ENCODE results near the gene MEGF11. TPM values are rescaled to one million over a fixed set of nuclear protein-coding genes. Genes with fewer than 3 reads are reported as not detected.

The MEGF11 gene
- total RNA-seq, 1 donor from 2014 or later: 0.06 TPM

- Histone ChIP-seq H3K4me3 (no peak overlapping the region), H3K27ac (no peak overlapping the region), H3K9ac (no peak overlapping the region), H3K79me2 (ENCODE audit: low read depth) (no peaks in the 10 kb centered on the region), H3F3A (ENCODE audit: low read depth) (no peaks in the 10 kb centered on the region), H2AFZ (replicated peaks) (no peak overlapping the region), H3K36me3 (no peaks in the 10 kb centered on the region), H3K27me3 (no peaks in the 10 kb centered on the region), H4K20me1 (ENCODE audit: low read depth) (no peaks in the 10 kb centered on the region), H3K9me3 (ENCODE audit: low read depth) (no peaks in the 10 kb centered on the region), H3K4me2 (no peak overlapping the region), H3K4me1 (no peaks in the 10 kb centered on the region)
- H3K9me3 Mint-ChIP-seq: no peaks in the 10 kb centered on the region
- no peaks in the 10 kb centered on the region for H3K4me1 Mint-ChIP-seq
- no peak overlapping the region for H3K4me3 Mint-ChIP-seq
- no peak for DNase-seq (ENCODE audit: low spot score)
- H3K36me3 Mint-ChIP-seq: no peaks in the 10 kb centered on the region
- no peak for TF ChIP-seq EZH2 (IDR thresholded peaks at IDR 0.05)
- TF ChIP-seq CTCF (IDR thresholded peaks at IDR 0.05): no peak
- no peak for TF ChIP-seq EZH2phosphoT487 (IDR thresholded peaks at IDR 0.05)
- H3K27ac Mint-ChIP-seq: no peak overlapping the region
- H3K27me3 Mint-ChIP-seq (ENCODE audit: insufficient read depth, low read depth): no peaks in the 10 kb centered on the region
Measured at GRCh38 chr15:65936282-65936681, 317.3 kb downstream of the MEGF11 start.

GRCh38 chr15:65935391-65935790 lies 318.2 kb downstream of the MEGF11 start:
- H3K27ac ChIP-seq: no peak overlapping the region
- no peaks in the 10 kb centered on the region for H3K36me3 ChIP-seq
- no peaks in the 10 kb centered on the region for H3F3A ChIP-seq (ENCODE audit: low read depth)
- Mint-ChIP-seq H3K27ac (no peak overlapping the region), H3K36me3 (no peaks in the 10 kb centered on the region), H3K4me3 (no peak overlapping the region), H3K4me1 (no peaks in the 10 kb centered on the region), H3K9me3 (no peaks in the 10 kb centered on the region), H3K27me3 (ENCODE audit: insufficient read depth, low read depth) (no peaks in the 10 kb centered on the region)
- H2AFZ ChIP-seq (replicated peaks): no peak overlapping the region
- no peaks in the 10 kb centered on the region for H3K4me1 ChIP-seq
- no peak overlapping the region for H3K9ac ChIP-seq
- H3K9me3 ChIP-seq (ENCODE audit: low read depth): no peaks in the 10 kb centered on the region
- no peak overlapping the region for H3K4me2 ChIP-seq
- no peak overlapping the region for H3K4me3 ChIP-seq
- DNase-seq (ENCODE audit: low spot score): no peak
- H3K27me3 ChIP-seq: no peaks in the 10 kb centered on the region
- no peaks in the 10 kb centered on the region for H4K20me1 ChIP-seq (ENCODE audit: low read depth)
- H3K79me2 ChIP-seq (ENCODE audit: low read depth): no peaks in the 10 kb centered on the region
- TF ChIP-seq EZH2 (IDR thresholded peaks at IDR 0.05): no peak
- TF ChIP-seq EZH2phosphoT487 (IDR thresholded peaks at IDR 0.05): no peak
- no peak for TF ChIP-seq CTCF (IDR thresholded peaks at IDR 0.05)

- no peak for DNase-seq (ENCODE audit: low spot score)
- Histone ChIP-seq H3K36me3 (no peaks in the 10 kb centered on the region), H2AFZ (replicated peaks) (no peak overlapping the region), H3K79me2 (ENCODE audit: low read depth) (no peaks in the 10 kb centered on the region), H4K20me1 (ENCODE audit: low read depth) (no peaks in the 10 kb centered on the region), H3K4me1 (no peaks in the 10 kb centered on the region), H3F3A (ENCODE audit: low read depth) (no peaks in the 10 kb centered on the region), H3K9ac (no peak overlapping the region), H3K27ac (no peak overlapping the region), H3K4me2 (no peak overlapping the region), H3K9me3 (ENCODE audit: low read depth) (no peaks in the 10 kb centered on the region), H3K4me3 (no peak overlapping the region), H3K27me3 (no peaks in the 10 kb centered on the region)
- Mint-ChIP-seq H3K27ac (no peak overlapping the region), H3K36me3 (no peaks in the 10 kb centered on the region), H3K4me1 (no peaks in the 10 kb centered on the region), H3K4me3 (no peak overlapping the region), H3K27me3 (ENCODE audit: insufficient read depth, low read depth) (no peaks in the 10 kb centered on the region), H3K9me3 (no peaks in the 10 kb centered on the region)
- no peak for TF ChIP-seq EZH2phosphoT487 (IDR thresholded peaks at IDR 0.05)
Measured at GRCh38 chr15:65931221-65931620, 322.3 kb downstream of the MEGF11 start.

GRCh38 chr15:65930134-65930533 lies 323.4 kb downstream of the MEGF11 start:
- no peaks in the 10 kb centered on the region for H3K27me3 Mint-ChIP-seq (ENCODE audit: insufficient read depth, low read depth)
- H3K4me1 Mint-ChIP-seq: no peaks in the 10 kb centered on the region
- Histone ChIP-seq H3K4me3 (no peak overlapping the region), H3K9ac (no peak overlapping the region), H3K27me3 (no peaks in the 10 kb centered on the region), H3F3A (ENCODE audit: low read depth) (no peaks in the 10 kb centered on the region), H3K9me3 (ENCODE audit: low read depth) (no peaks in the 10 kb centered on the region), H2AFZ (replicated peaks) (no peak overlapping the region), H4K20me1 (ENCODE audit: low read depth) (no peaks in the 10 kb centered on the region), H3K27ac (no peak overlapping the region), H3K4me1 (no peaks in the 10 kb centered on the region), H3K79me2 (ENCODE audit: low read depth) (no peaks in the 10 kb centered on the region), H3K36me3 (no peaks in the 10 kb centered on the region), H3K4me2 (no peak overlapping the region)
- TF ChIP-seq CTCF (IDR thresholded peaks at IDR 0.05) (no peak), EZH2phosphoT487 (IDR thresholded peaks at IDR 0.05) (no peak), EZH2 (IDR thresholded peaks at IDR 0.05) (no peak)
- no peaks in the 10 kb centered on the region for H3K9me3 Mint-ChIP-seq
- no peak for DNase-seq (ENCODE audit: low spot score)
- H3K4me3 Mint-ChIP-seq: no peak overlapping the region
- H3K27ac Mint-ChIP-seq: no peak overlapping the region
- H3K36me3 Mint-ChIP-seq: no peaks in the 10 kb centered on the region

Measured in neural progenitor cell (in vitro differentiated cells).